Large intestine (tissue), 3 donors: ENCODE results near the gene NIPBL. TPM values are rescaled to one million over a fixed set of nuclear protein-coding genes. Genes with fewer than 3 reads are reported as not detected.
"Not testable (repeated sequence)": the region's sequence is repeated elsewhere in the genome, so short reads cannot be mapped to it uniquely, and the experiment has no call there.

Source experiments
- DNase-seq, 2 donors: peaks; one replicate each; pipeline versions ENCODE4 v3.0.0 to v3.0.0-alpha.2; 2013
- H3K27ac ChIP-seq: one replicate; pipeline ENCODE4 v1.5.1; 2013; ENCODE audit warnings: low read length
- H3K27me3 ChIP-seq: 2 replicates; pipeline ENCODE4 v1.6.1; 2013; ENCODE audit warnings: low read length; ENCODE audit not compliant: control insufficient read depth, insufficient read depth
- H3K36me3 ChIP-seq: 2 replicates; pipeline ENCODE4 v1.6.1; 2013; ENCODE audit warnings: low read length; ENCODE audit not compliant: control insufficient read depth, insufficient read depth
- H3K4me1 ChIP-seq: one replicate; pipeline ENCODE4 v1.6.1; 2013; ENCODE audit warnings: low read length; ENCODE audit not compliant: control insufficient read depth, insufficient read depth
- H3K4me3 ChIP-seq: one replicate; pipeline ENCODE4 v1.5.1; 2013; ENCODE audit warnings: low read length
- H3K9me3 ChIP-seq: one replicate; pipeline ENCODE4 v1.6.1; 2013; ENCODE audit warnings: mild to moderate bottlenecking, low read depth, low read length, moderate library complexity; ENCODE audit not compliant: control insufficient read depth
- WGBS: methylation state at CpG from one replicate; pipeline ENCODE4 v1.1.5; 2013; ENCODE audit warnings: low lambda C conversion rate; ENCODE audit not compliant: insufficient coverage; 5-methylcytosine and 5-hydroxymethylcytosine counted together
- polyA plus RNA-seq: library from polyadenylated mRNA; unstranded; fragments of 120-200 nt; gene quantifications from one replicate; pipeline ENCODE4 v1.2.1, GENCODE V29; 2013

Gene NIPBL
- polyA plus RNA-seq, 1 donor, result 34.1 TPM

DNA sequence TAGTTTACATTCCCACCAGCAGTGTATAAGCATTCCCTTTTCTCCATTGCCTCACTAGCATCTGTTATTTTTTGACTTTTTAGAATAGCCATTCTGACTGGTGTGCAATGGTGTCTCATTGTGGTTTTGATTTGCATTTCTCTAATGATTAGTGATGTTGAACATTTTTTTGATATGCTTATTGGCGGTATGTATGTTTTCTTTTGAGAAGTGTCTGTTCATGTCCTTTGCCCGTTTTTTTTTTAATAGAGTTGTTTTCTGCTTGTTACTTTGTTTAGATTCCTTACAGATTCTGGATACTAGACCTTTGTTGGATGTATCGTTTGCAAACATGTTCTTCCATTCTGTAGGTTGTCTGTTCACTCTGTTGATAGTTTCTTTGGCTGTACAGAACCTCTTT, 25.3 kb downstream of the NIPBL start:
- H3K27ac ChIP-seq, result no peak overlapping the region
- no peak overlapping the region for H3K4me3 ChIP-seq
- no peaks in the 10 kb centered on the region for H3K27me3 ChIP-seq
- DNase-seq, result no peak
- WGBS, result 95% methylated on average over 3 of the region's 3 CpGs
- H3K9me3 ChIP-seq, result peaks cover 8% of the 10 kb centered on the region
- no peaks in the 10 kb centered on the region for H3K36me3 ChIP-seq
- no peaks in the 10 kb centered on the region for H3K4me1 ChIP-seq

DNA sequence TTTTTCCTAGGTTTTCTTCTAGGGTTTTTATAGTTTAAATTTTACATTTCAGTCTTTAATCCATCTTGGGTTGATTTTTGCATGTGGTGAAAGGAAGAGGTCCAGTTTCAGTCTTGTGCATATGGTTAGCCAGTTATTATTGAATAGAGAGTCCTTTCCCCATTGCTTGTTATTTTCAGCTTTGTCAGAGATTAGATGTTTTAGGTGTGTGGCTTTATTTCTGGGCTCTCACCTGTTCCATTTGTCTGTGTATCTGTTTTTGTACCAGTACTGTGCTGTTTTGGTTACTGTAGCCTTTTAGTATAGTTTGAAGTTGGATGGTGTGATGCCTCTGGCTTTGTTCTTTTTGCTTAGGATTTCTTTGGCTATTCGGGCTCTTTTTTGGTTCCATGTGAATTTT, 25.8 kb downstream of the NIPBL start:
- no peaks in the 10 kb centered on the region for H3K36me3 ChIP-seq
- H3K9me3 ChIP-seq, result peaks cover 8% of the 10 kb centered on the region
- no peak for DNase-seq
- no peak overlapping the region for H3K27ac ChIP-seq
- no peaks in the 10 kb centered on the region for H3K27me3 ChIP-seq
- no peak overlapping the region for H3K4me3 ChIP-seq
- WGBS, result 100% methylated on average over 1 of the region's 1 CpG
- no peaks in the 10 kb centered on the region for H3K4me1 ChIP-seq

GRCh38 chr5:36904677-36905076, 28.1 kb downstream of the NIPBL start:
- no peak overlapping the region for H3K27ac ChIP-seq
- 100% methylated on average over 1 of the region's 2 CpGs for WGBS
- peaks cover 8% of the 10 kb centered on the region for H3K9me3 ChIP-seq
- no peak overlapping the region for H3K4me3 ChIP-seq
- H3K27me3 ChIP-seq, result no peaks in the 10 kb centered on the region
- no peak for DNase-seq
- no peaks in the 10 kb centered on the region for H3K4me1 ChIP-seq
- no peaks in the 10 kb centered on the region for H3K36me3 ChIP-seq

- Histone ChIP-seq H3K4me3 (no peak overlapping the region), H3K27me3 (no peaks in the 10 kb centered on the region), H3K27ac (no peak overlapping the region), H3K36me3 (no peaks in the 10 kb centered on the region), H3K4me1 (no peaks in the 10 kb centered on the region), H3K9me3 (no peaks in the 10 kb centered on the region)
- 71% methylated on average over 1 of the region's 2 CpGs for WGBS
- no peak for DNase-seq
Measured at GRCh38 chr5:36908544-36909260, 32.1 kb downstream of the NIPBL start.

DNA sequence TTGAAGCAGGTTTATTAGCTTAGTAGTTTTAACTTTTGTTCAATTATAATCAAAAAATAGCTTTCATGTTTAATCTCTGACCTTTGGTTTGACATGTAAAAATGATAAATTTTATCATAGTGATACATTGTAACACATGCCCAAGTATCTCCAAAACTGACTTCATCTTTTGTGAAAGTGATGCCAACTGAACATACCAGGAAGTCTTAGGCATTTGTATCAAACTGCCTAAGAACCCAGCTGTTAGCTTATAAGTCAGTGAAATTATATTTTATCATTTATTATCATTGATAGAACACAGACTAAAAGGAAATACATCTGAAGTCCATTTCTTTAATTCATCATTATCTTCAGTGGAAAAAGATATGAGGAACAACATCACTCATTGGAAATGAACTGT, 39.1 kb downstream of the NIPBL start:
- H3K27me3 ChIP-seq, result no peaks in the 10 kb centered on the region
- H3K36me3 ChIP-seq, result no peaks in the 10 kb centered on the region
- no peak for DNase-seq
- H3K4me3 ChIP-seq, result no peak overlapping the region
- H3K27ac ChIP-seq, result no peak overlapping the region
- no peaks in the 10 kb centered on the region for H3K4me1 ChIP-seq
- no peaks in the 10 kb centered on the region for H3K9me3 ChIP-seq

- not testable (repeated sequence) for H3K27ac ChIP-seq, DNase-seq, H3K27me3 ChIP-seq, H3K4me3 ChIP-seq, H3K9me3 ChIP-seq, H3K36me3 ChIP-seq, H3K4me1 ChIP-seq
- WGBS, result no CpG with 5 or more reads among the region's 4 CpGs
Measured at GRCh38 chr5:36916614-36917013, 40.0 kb downstream of the NIPBL start.

GRCh38 chr5:36917358-36917757, 40.8 kb downstream of the NIPBL start:
- H3K36me3 ChIP-seq, H3K27me3 ChIP-seq, H3K9me3 ChIP-seq, H3K27ac ChIP-seq, H3K4me3 ChIP-seq, H3K4me1 ChIP-seq, DNase-seq: not testable (repeated sequence)
- no CpG with 5 or more reads among the region's 1 CpG for WGBS

DNA sequence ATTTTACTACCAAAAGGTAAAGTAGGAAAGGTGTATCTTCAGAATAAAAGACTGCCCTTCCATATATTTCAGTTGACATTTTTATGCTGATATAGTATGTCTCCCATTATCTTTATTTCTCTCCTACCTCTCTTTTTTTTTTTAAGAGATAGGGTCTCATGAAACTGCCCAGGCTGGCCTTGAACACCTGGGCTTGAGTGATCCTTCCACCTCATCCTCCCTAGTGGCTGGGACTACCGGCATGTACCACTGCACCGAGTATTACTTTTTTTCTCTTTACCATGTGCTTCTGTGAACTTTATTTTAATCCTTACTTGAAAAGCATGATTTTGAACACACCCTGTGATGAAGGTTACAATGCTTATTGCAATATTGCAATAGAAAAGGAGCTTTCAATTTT, 42.7 kb downstream of the NIPBL start:
- H3K9me3 ChIP-seq, result no peaks in the 10 kb centered on the region
- H3K4me1 ChIP-seq, result no peaks in the 10 kb centered on the region
- 70% methylated on average over 2 of the region's 2 CpGs for WGBS
- no peaks in the 10 kb centered on the region for H3K36me3 ChIP-seq
- no peaks in the 10 kb centered on the region for H3K27me3 ChIP-seq
- H3K4me3 ChIP-seq, result no peak overlapping the region
- no peak for DNase-seq
- H3K27ac ChIP-seq, result no peak overlapping the region

- Histone ChIP-seq H3K4me3 (no peak overlapping the region), H3K27ac (no peak overlapping the region), H3K27me3 (no peaks in the 10 kb centered on the region), H3K36me3 (no peaks in the 10 kb centered on the region), H3K4me1 (no peaks in the 10 kb centered on the region), H3K9me3 (no peaks in the 10 kb centered on the region)
- no peak for DNase-seq
Measured at GRCh38 chr5:36919650-36920049, 43.1 kb downstream of the NIPBL start.

DNA sequence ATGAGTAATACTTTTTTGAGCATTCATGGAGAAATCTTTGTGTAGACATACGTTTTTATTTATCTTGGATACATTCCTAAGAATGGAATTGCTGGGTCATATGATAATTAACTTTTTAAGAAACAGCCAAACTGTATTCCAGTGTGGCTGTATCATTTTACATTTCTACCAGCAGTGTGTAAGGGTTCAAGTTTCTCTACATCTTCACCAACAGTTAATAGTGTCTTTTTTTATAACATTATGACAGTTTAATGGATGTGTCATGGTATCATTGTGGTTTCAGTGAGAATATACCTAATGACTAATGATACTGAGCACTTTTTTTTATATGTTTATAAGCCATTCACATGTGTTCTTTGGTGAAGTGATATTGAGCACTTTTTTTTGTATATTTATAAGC, 52.4 kb downstream of the NIPBL start:
- WGBS, result no CpG with 5 or more reads among the region's 1 CpG
- H3K27ac ChIP-seq, result no peak overlapping the region
- no peaks in the 10 kb centered on the region for H3K4me1 ChIP-seq
- H3K36me3 ChIP-seq, result no peaks in the 10 kb centered on the region
- H3K9me3 ChIP-seq, result no peaks in the 10 kb centered on the region
- H3K4me3 ChIP-seq, result no peak overlapping the region
- H3K27me3 ChIP-seq, result no peaks in the 10 kb centered on the region
- DNase-seq, result no peak

DNA sequence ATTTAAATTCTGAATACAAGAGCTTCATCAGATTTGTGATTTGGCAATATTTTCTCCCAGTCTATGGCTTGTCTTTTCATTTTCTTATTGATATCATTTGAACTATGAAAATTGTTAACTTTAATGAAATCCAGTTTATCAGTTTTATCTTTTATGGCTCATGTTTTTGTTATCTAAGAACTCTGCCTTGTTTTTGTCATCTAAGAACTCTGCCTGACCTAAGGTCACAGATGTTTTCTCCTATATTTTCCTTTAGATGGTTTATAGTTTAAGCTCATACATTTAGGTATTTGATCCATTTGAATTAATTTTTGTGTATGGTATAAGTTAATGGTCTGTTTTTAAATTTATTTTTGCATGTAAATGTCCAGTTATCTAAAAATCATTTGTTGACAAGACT, 52.9 kb downstream of the NIPBL start:
- H3K4me1 ChIP-seq, result no peaks in the 10 kb centered on the region
- H3K36me3 ChIP-seq, result no peaks in the 10 kb centered on the region
- DNase-seq, result no peak
- H3K27me3 ChIP-seq, result no peaks in the 10 kb centered on the region
- H3K9me3 ChIP-seq, result no peaks in the 10 kb centered on the region
- H3K4me3 ChIP-seq, result no peak overlapping the region
- no peak overlapping the region for H3K27ac ChIP-seq
